PC-3 (cell line): ENCODE results near the gene TRAF5. TPM values are rescaled to one million over a fixed set of nuclear protein-coding genes. Genes with fewer than 3 reads are reported as not detected.

Experiments
- ATAC-seq: fragments of 200-7000 bp; cut with Tn5 transposase; 2 replicates; pipeline ENCODE4 v1.9.1; 2020; ENCODE audit warnings: mild to moderate bottlenecking, moderate library complexity
- BruUV-seq: library from RNA; stranded (reverse); fragments of 400-500 nt; replicated peaks from 2 replicates; lab custom pipeline; 2021; lab: Mats Ljungman, UMichigan
- CTCF ChIA-PET: fragments of 300-600 bp; sonication (Branson Sonifier 250); formaldehyde crosslinking; loops from one replicate; lab custom pipeline; 2022; ENCODE audit warnings: antibody characterized with exemption; lab: Charles Lee
- POLR2A ChIA-PET: fragments of 300-600 bp; sonication (Branson Sonifier 250); formaldehyde crosslinking; loops from one replicate; lab custom pipeline; 2022; ENCODE audit warnings: antibody characterized with exemption; ENCODE audit not compliant: unreplicated experiment; lab: Charles Lee
- DNase-seq: peaks from one replicate; pipeline ENCODE4 v3.0.0-alpha.2; 2015
- H2AFZ ChIP-seq: fragments of 300-600 bp; sonication (generic); 2 replicates; pipeline ENCODE4 v1.6.0; 2016; ENCODE audit warnings: antibody characterized with exemption, low read length
- H3F3A ChIP-seq: fragments of 300-600 bp; sonication (generic); one replicate; pipeline ENCODE4 v1.6.0; 2017; ENCODE audit warnings: antibody characterized with exemption, low read length, control low read depth, mild to moderate bottlenecking; ENCODE audit not compliant: unreplicated experiment
- H3K27ac ChIP-seq: fragments of 300-600 bp; sonication (generic); 2 replicates; pipeline ENCODE4 v1.5.1; 2016; ENCODE audit warnings: mild to moderate bottlenecking, low read length
- H3K27me3 ChIP-seq: fragments of 300-600 bp; sonication (generic); 2 replicates; pipeline ENCODE4 v1.6.1; 2016; ENCODE audit warnings: low read length, mixed read lengths
- H3K36me3 ChIP-seq: fragments of 300-600 bp; sonication (generic); 2 replicates; pipeline ENCODE4 v1.6.1; 2016; ENCODE audit warnings: low read depth, mixed run types, low read length, mixed read lengths
- H3K4me1 ChIP-seq: fragments of 300-600 bp; sonication (generic); 2 replicates; pipeline ENCODE4 v1.5.1; 2016; ENCODE audit warnings: low read length; ENCODE audit not compliant: insufficient read depth
- H3K4me2 ChIP-seq: fragments of 300-600 bp; sonication (generic); 2 replicates; pipeline ENCODE4 v1.6.0; 2016; ENCODE audit warnings: low read length
- H3K4me3 ChIP-seq: fragments of 300-600 bp; sonication (generic); 2 replicates; pipeline ENCODE4 v1.5.1; 2016; ENCODE audit warnings: mild to moderate bottlenecking, low read length, mixed read lengths
- H3K79me2 ChIP-seq: fragments of 300-600 bp; sonication (generic); 2 replicates; pipeline ENCODE4 v1.6.1; 2017; ENCODE audit warnings: low read length, mixed read lengths
- H3K9ac ChIP-seq: fragments of 300-600 bp; sonication (generic); 2 replicates; pipeline ENCODE4 v1.6.0; 2016; ENCODE audit warnings: mild to moderate bottlenecking, low read length
- H3K9me2 ChIP-seq: fragments of 300-600 bp; sonication (generic); replicated peaks from 2 replicates; pipeline ENCODE4 v1.6.1; 2016; ENCODE audit warnings: mixed run types, low read length, mixed read lengths
- H3K9me3 ChIP-seq: fragments of 300-600 bp; sonication (generic); 2 replicates; pipeline ENCODE4 v1.6.1; 2016; ENCODE audit warnings: low read length, mixed read lengths
- H4K20me1 ChIP-seq: fragments of 300-600 bp; sonication (generic); 2 replicates; pipeline ENCODE4 v1.6.1; 2016; ENCODE audit warnings: low read length, mixed read lengths
- CTCF ChIP-seq: fragments of 300-600 bp; sonication (generic); conservative IDR thresholded peaks from 2 replicates; pipeline ENCODE4 v1.5.1; 2017; ENCODE audit warnings: antibody characterized with exemption, low read depth, mild to moderate bottlenecking, low read length
- EZH2 ChIP-seq: fragments of 300-600 bp; sonication (generic); IDR thresholded peaks from one replicate; pipeline ENCODE4 v1.6.1; 2017; ENCODE audit warnings: antibody characterized with exemption, mild to moderate bottlenecking, low read length; ENCODE audit not compliant: unreplicated experiment
- EZH2phosphoT487 ChIP-seq: fragments of 300-600 bp; sonication (generic); IDR thresholded peaks from 2 replicates; pipeline ENCODE4 v1.6.1; 2018; ENCODE audit warnings: mild to moderate bottlenecking, antibody characterized with exemption, low read length, borderline replicate concordance
- intact Hi-C: fragments of 100-400 bp; cut with micrococcal nuclease; formaldehyde crosslinking; loops from 2 replicates; pipeline ENCODE4 v1.9.0; 2023
- total RNA-seq: library from RNA; depleted of rRNA; stranded (reverse); fragments of >200 nt; gene quantifications from 2 replicates; pipeline ENCODE4 v1.2.3, GENCODE V29; 2014

The TRAF5 gene
- total RNA-seq, 1 experiment from 2014 or later, result 12.2 TPM

GRCh38 chr1:211381481-211382181, 55.0 kb downstream of the TRAF5 start:
- TF ChIP-seq EZH2phosphoT487, result no peak
- no peak for TF ChIP-seq EZH2
- no peak for TF ChIP-seq CTCF
- peak overlapping the region; percentile 92 for H3K4me2 ChIP-seq
- no peaks in the 10 kb centered on the region for H3K9me3 ChIP-seq
- peak overlapping the region; percentile 92; the same call in 1 of the 2 replicates for H3K9ac ChIP-seq
- DNase-seq (peak; percentile 1), ATAC-seq (no peak)
- H3K27ac ChIP-seq, result no peak overlapping the region
- peak overlapping the region; percentile 99 for H2AFZ ChIP-seq
- peaks cover 7% of the 10 kb centered on the region for H3K79me2 ChIP-seq
- H3K9me2 ChIP-seq, result no peaks in the 10 kb centered on the region
- H3F3A ChIP-seq, result no peaks in the 10 kb centered on the region
- H3K36me3 ChIP-seq, result no peaks in the 10 kb centered on the region
- intact Hi-C loops, result loop anchor here (1.0 to 5.0 kb wide), 4 partner anchors 55 to 196 kb away; partner anchors contain the start of genes SLC30A1 and TRAF5
- peak overlapping the region; percentile 86 for H3K4me3 ChIP-seq
- no peaks in the 10 kb centered on the region for H4K20me1 ChIP-seq
- no TSS peak for BruUV-seq
- H3K4me1 ChIP-seq, result peaks cover 25% of the 10 kb centered on the region
- ChIA-PET CTCF (no interaction called here), POLR2A (no interaction called here)
- no peaks in the 10 kb centered on the region for H3K27me3 ChIP-seq

- peak; percentile 2 for DNase-seq
- Histone ChIP-seq H3K9ac (peak overlapping the region; percentile 92), H3K9me3 (no peaks in the 10 kb centered on the region), H3K4me2 (peak overlapping the region; percentile 92), H3F3A (no peaks in the 10 kb centered on the region), H3K4me3 (peak overlapping the region; percentile 86), H3K27ac (peak overlapping the region; percentile 8; the same call in 1 of the 2 replicates), H4K20me1 (no peaks in the 10 kb centered on the region), H3K4me1 (peaks cover 25% of the 10 kb centered on the region), H3K27me3 (no peaks in the 10 kb centered on the region), H3K36me3 (no peaks in the 10 kb centered on the region), H3K9me2 (no peaks in the 10 kb centered on the region), H2AFZ (peak overlapping the region; percentile 99), H3K79me2 (peaks cover 7% of the 10 kb centered on the region)
- TSS peak; percentile 84 for BruUV-seq
- intact Hi-C loops, result loop anchor here (1.0 to 5.0 kb wide), 4 partner anchors 55 to 195 kb away; partner anchors contain the start of genes SLC30A1 and TRAF5
- POLR2A ChIA-PET, result interaction anchor here (0.6 kb wide), 1 partner anchor 55 kb away, joined by 3 read pairs; no protein-coding TSS in a partner anchor
- peak; percentile 4 for ATAC-seq
- CTCF ChIA-PET, result no interaction called here
- TF ChIP-seq EZH2, result no peak
- no peak for TF ChIP-seq EZH2phosphoT487
- TF ChIP-seq CTCF, result no peak
Observed at GRCh38 chr1:211382182-211382713, 55.6 kb downstream of the TRAF5 start.
